T47D (cell line): Measurements from ENCODE around the gene EPB41L3.

Experiments
- DNase-seq, 2 experiments: peaks; one replicate each; pipeline versions ENCODE4 v3.0.0 to v3.0.0-alpha.2; 2011 to 2012; ENCODE audit warnings: low read depth in 1 of 2, low spot score in 1 of 2
- JUND ChIP-seq: IDR thresholded peaks from 2 replicates; pipeline ENCODE4 v1.6.1; 2012; ENCODE audit warnings: low read depth
- in situ Hi-C: cut with HindIII; loops from 2 replicates; pipeline ENCODE4 v1.10.0; 2016; ENCODE audit warnings: low sequenced_read_pairs, low pct_unique_long_range_greater_than_20kb

Gene EPB41L3

DNA sequence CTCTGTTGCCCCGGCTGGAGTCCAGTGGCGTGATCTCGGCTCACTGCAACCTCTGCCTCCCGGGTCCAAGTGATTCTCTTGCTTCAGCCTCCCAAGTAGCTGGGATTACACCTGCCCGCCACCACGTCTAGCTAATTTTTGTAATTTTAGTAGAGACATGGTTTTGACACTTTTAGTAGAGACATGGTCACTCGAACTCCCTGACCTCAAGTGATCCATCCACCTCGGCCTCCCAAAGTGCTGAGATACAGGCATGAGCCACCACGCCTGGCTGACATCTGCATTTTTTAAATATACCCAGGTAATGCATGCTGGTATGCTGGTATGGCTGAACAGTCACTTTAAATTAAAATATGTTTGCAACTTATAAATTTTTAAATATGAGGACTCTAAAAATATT, 91.9 kb downstream of the EPB41L3 start:
- no peak for TF ChIP-seq JUND
- in situ Hi-C loops = no loop called here
- DNase-seq = no peak

DNA sequence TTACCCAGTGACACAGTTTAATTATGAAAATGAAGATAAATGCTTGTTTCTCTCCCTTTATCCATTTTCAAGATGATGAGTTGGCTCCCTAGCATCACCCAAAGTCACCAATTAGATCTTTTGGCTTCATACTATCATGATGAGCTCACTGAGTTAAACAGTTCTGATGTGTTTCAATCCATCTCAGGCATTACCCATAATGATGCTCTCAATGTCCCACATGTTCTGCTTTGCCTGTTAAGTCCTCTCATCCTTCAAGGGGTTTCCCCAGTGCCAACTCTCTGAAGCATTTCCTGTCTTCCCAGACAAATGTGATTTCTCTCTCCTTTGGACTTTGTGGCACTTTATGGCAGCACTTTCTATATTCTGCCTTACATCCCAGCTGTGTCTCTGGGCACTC, 92.6 kb downstream of the EPB41L3 start:
- no peak for DNase-seq
- in situ Hi-C loops = no loop called here
- no peak for TF ChIP-seq JUND

DNA sequence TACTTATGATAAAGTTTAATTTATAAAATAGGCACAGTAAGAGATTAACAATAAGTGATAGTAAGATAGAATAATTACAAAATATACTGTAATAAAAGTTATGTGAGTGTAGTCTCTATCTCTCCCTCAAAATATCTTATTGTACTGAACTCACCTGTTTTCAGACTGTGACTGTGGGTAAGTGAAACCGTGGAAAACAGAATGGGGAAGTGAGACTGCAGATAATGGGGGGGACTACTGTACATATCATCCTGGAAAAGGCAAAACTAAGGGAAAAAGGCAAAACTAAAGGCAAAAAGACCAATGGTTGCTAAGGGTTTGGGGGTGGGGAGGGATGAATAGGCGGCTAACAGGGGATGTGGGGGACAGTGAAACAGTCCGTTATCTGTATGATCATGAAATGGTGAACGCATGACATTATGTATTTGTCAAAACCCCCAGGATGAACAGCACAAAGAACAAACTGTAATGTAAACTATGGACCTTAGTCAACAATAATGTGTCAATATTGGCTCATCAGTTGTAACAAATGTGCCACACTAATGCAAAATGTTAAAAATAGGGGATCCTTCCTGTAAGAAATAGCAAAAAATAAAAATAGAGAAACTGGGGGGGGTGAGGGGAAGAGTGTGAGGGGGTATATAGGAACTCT, 93.8 kb downstream of the EPB41L3 start:
- no peak for TF ChIP-seq JUND
- DNase-seq = no peak
- in situ Hi-C loops = no loop called here

DNA sequence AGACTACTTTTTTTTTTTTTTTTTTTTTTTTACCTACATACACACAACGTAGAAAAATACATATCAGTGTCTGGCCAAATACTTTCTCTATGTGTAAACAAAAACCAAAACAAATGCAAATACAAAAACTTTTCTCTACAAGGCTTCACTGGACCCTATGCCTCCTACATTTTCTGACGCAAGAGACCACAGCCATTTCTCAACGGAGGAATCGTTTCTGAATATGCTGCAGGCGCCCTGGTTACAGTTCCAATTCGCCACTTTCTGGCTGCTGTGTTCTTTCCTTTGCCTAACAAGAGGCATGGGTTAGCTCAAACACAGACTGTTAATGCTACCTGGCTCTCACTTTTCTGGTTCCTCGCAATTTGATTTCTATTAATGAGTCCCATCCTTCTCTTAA, 96.4 kb downstream of the EPB41L3 start:
- in situ Hi-C loops = no loop called here
- DNase-seq = no peak
- no peak for TF ChIP-seq JUND

DNA sequence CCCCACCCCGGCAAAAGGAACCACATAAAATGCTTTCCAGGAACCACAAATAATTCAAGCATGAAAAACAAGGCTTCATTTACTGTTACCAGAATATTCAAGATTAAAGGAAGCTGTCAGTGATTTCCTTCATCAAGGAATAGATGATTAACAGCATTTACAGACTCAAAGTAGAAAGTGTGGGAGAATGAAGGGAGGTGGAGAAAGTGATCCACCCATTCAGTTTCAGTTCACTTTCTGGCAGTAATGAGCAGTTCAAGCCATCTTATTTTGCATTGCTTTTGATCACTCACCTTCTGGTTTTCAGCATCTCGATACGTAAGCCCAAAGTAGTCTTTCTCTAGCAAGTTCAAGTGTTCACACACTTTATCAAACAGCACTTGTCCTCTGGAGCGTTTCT, 99.0 kb downstream of the EPB41L3 start:
- TF ChIP-seq JUND = no peak
- in situ Hi-C loops = no loop called here
- no peak for DNase-seq

DNA sequence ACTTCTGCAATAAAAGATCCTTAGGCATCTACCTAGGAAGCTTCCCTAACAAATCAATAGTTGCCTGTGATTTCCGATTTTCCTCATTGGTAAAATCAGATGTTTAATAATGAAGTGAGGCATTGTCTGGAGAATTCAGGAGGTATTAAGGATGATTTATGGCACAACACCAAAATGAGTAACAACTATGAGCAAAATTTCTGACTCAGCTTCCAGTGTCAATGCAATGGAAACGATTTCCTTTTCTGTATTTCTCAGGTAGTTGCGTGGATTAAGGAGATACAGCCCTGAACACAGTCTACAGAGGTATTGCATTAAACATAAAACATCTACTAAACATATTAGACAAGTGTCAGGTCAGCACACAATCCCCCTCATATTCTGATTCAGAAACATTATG, 99.5 kb downstream of the EPB41L3 start:
- no peak for TF ChIP-seq JUND
- in situ Hi-C loops = no loop called here
- no peak for DNase-seq

DNA sequence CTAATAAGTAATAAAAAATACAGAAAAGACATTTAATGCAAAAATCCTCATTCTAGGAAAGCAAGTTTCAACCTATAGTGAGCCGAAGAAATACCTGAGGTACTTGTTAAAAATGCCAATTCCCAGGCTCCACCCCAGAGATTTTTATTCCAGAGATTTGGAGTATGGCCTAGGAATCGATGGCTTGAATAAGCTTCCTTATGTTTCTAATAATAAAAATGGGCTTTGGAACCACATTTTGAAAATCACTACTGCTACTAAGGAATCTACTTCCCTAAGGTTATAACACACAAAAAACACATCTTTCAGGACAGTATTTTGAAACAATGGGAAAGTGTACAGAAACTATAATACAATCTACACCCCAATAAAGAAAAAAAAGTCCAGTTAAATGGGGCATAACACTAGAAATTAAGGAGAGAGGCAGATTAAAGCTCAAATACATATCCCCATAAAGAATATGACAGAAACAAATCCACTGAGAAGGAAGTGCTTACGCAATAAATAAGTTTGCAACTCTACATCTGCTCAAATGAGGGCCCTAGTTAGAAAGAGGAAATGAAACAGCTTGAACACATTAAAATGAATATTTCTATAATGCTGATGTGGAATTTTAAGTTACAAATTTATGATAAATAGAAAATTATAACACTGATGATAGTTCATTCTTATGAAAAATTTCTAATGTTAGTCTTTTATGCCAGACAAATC, 103.7 kb downstream of the EPB41L3 start:
- in situ Hi-C loops = no loop called here
- DNase-seq = no peak
- no peak for TF ChIP-seq JUND

DNA sequence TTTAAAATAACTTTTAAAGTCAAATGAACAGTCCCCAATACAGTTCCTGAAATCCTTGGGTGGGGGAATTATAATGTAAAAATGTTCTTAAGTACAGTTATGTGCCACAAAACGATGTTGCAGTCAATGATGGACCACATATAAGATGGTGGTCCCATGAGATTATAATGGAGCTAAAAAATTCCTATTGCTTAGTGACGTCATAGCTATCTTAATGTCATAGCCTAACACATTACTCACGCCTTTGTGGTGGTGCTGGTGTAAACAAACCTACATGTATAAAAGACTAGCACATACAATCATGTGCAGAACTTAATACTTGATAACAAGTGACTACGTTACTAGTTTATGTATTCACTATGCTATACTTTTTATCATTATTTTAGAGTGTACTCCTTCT, 109.4 kb downstream of the EPB41L3 start:
- no peak for DNase-seq
- in situ Hi-C loops = no loop called here
- no peak for TF ChIP-seq JUND

DNA sequence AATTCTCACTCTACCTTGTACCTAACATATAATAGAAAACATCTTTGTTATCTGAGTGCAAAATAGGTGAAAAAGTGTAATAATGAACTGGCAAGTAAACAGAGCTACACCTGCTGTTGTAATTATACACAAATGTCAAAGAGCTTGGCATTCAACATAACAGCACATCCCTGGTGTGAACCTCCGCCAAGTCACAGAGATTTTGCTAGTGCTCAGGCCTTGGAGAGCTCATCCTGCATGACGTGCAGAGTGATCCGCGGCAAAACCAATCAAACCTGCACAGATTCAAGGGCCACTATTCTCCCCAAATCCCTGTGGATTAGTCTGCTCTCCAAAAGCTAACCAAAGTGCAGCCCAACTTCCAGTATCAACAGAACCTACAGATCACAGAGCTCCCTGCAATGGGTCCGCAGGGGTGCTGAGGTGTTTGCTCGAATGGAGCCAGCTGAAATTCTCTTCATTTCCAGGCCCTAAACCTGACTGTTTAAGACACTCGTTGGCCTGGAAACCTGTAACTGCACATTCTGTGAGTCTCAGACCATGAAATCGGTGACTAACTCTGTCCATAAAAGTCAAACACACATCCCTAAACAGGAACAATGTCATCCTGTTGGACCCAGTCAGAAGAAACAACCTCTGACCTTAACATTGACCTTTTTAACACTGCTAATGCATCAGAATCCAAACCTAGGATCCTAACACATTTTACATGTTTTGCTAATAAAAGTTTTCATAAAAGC, 111.8 kb downstream of the EPB41L3 start:
- TF ChIP-seq JUND = no peak
- in situ Hi-C loops = no loop called here
- DNase-seq = no peak

DNA sequence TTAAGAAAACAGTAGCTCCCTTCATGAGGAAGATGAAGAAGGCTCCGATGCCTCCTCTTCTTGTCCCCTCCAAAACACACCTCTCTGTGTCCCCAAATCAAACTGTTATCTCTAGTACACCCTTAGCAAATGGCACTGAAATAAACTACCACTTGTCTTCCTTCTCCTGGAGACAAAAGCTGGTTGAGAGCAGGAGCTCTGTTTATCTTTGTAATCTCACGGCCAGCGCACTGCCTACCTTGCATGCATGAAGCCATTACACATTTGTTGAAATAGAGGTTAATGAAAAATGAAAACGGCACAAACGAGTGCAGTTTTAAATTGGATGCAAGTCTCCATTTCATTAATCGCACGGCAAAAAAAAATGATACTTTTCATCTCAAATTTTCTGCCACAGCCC, 113.7 kb downstream of the EPB41L3 start:
- DNase-seq = no peak
- in situ Hi-C loops = no loop called here
- no peak for TF ChIP-seq JUND

DNA sequence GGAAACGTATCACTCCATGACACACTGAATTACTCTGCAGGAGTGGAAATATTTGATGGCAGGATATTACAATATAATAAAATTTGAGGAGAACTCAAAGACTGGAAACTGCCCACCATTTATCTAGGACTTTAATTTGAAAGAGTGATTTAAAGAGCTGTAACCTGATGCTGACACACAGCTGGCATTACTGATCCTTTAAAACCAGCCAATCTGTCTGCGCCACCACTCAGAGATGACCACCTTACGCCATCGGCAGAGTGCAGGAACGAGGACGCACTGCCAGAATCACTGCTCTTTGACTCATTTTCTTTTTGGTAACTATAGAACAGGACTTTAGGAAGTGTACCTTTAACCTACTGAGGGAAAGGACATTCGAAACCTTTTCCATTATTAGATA, 114.1 kb downstream of the EPB41L3 start:
- TF ChIP-seq JUND = no peak
- in situ Hi-C loops = no loop called here
- no peak for DNase-seq

DNA sequence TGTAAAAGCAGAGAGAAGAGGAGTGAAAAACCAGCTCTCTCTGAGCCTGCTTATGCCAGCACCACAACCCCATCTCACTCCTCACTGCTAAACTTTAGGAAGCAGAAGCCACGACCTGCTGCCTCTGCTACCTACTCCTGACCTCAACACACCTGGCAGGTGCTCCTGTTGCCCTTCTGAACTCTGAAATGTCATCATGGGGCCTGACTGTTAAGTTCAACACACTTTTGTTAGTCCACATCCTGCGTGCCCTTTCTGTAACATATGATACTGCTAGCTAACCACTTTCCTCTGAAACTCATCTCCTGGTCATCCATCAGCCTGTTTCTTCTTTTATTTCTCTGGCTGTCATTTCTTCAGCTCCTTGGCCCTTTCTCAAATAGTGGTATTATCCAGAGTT, 118.1 kb downstream of the EPB41L3 start:
- DNase-seq = no peak
- no peak for TF ChIP-seq JUND
- in situ Hi-C loops = no loop called here
